GM12874 (cell line): ENCODE results near the gene RHBDL1.
A peak's percentile ranks its signal among the peaks of the same experiment; 100 is the strongest.

ENCODE experiments used
- TF ChIP-seq, protein P1 (sequence below): IDR thresholded peaks from 2 replicates; pipeline ENCODE4 v1.5.1; 2011; ENCODE audit warnings: low read depth, mild to moderate bottlenecking, control low read depth, low read length, moderate library complexity; ENCODE audit not compliant: insufficient read depth

The RHBDL1 gene

DNA sequence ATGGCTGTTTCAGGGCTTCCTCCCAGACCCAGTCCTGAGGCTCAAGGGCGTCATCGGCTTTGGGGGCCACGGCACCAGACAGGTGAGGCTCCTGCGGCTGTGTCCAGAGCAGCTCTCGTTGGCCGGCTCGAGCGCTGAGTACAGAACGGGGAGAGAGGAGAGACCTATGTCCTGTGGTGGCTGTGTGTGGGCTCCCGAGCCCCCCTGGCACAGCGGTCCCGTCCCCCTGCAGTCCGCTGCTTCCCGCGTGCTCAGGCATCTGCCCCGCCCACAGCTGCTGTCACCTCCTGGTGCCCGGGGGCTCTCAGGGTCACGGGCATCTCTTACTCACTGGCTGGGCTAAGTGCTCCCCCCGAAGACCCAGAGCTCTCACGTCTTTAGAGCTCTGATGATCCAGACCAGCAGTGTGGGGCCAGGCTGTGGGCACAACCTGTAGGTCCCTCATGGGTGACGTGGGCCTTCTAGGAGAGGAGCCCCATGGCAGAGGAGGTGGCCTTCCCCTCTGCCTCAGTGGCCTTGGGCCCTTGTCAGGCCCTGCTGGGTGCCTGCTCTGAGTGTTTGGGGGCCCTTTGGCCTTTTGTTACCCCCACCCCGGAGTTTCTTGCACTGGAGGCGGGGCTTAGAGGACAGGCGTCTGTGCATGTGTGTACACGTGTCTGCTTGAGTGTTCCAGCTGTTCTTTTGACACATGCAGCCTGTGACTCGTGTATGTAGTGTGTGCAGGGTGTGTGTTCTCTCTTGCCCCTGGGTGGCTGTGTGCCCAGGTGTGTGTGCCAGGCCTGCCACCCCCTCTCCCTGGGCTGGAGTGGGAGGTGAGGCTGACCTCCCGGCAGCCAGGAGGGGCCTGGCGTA is 22.8 kb upstream of the RHBDL1 start:
- TF ChIP-seq, protein P1, sequence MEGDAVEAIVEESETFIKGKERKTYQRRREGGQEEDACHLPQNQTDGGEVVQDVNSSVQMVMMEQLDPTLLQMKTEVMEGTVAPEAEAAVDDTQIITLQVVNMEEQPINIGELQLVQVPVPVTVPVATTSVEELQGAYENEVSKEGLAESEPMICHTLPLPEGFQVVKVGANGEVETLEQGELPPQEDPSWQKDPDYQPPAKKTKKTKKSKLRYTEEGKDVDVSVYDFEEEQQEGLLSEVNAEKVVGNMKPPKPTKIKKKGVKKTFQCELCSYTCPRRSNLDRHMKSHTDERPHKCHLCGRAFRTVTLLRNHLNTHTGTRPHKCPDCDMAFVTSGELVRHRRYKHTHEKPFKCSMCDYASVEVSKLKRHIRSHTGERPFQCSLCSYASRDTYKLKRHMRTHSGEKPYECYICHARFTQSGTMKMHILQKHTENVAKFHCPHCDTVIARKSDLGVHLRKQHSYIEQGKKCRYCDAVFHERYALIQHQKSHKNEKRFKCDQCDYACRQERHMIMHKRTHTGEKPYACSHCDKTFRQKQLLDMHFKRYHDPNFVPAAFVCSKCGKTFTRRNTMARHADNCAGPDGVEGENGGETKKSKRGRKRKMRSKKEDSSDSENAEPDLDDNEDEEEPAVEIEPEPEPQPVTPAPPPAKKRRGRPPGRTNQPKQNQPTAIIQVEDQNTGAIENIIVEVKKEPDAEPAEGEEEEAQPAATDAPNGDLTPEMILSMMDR = no peak

DNA sequence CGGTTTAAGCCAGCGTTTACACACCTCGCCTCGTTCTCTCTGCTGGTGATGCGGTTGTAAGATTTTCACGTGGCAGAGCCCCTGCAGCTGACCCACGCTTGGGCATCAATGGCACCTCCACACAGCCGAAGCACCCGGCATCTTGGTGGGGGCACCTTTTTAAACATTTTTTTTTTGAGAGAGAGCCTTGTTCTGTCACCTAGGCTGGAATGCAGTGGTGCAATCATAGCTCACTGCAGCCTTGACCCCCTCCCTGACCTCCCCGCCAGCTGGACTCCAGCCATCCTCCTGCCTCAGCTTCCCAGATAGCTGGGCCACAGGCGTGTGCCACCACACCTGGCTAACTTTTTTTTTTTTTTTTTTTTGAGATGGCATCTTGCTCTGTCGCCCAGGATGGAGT is 21.4 kb upstream of the RHBDL1 start:
- TF ChIP-seq, protein P1 = no peak

DNA sequence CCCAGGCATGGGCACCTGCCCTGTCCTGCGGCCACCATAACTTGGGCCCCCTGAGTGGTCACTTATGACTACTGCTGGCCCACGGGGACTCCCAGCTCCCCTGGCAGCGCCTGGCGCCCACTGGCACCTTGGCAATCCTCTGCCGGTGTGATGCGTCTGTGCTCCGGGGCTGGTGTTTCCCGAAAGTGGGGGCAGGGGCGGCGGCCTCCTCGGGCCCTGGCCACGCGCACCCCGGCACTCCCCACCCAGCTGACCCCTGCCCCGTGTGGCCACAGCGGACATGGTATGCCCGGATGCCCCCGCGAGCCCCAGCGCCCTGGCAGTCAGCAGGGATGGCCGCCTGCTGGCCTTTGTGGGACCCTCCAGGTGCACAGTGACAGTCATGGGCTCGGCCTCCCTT is 18.0 kb upstream of the RHBDL1 start:
- TF ChIP-seq, protein P1 = no peak

DNA sequence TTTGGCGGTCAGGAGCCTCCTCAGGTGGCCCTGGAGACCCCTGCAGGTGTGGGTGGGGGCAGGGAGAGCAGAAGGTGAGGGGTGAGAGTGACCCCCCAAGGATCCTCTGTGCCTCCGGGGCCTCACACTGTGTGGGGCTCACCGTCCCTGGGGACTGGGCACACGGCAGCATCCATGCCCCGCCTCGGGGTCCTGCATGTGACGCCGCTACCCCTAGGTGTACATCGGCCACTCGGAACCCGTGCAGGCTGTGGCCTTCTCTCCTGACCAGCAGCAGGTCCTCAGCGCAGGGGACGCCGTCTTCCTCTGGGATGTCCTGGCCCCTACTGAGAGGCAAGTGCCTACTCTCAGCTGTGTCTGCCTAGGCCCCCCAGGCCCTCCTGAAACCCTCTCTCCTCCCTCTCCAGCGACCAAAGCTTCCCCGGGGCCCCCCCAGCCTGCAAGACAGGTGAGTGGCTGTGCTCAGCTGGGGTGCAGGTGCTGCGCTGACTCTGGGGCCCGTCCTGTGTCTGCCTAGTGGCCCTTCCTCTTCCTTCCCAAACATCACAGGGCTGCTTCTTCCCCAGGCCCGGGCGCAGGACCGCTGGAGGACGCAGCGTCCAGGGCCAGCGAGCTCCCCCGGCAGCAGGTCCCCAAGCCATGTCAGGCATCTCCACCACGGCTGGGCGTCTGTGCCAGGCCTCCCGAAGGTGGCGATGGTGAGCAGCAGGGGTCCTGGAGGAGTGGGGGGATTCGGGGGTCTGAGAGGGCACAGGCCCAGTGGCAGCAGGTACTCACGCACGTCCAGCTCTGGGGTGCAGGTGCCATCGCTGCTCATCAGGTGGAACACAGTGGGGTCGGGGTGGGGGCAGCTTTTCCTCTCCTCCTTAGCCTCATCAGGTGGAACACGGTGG is 16.5 kb upstream of the RHBDL1 start:
- TF ChIP-seq, protein P1 = peak; percentile 20; the same call in 1 of the 2 replicates

DNA sequence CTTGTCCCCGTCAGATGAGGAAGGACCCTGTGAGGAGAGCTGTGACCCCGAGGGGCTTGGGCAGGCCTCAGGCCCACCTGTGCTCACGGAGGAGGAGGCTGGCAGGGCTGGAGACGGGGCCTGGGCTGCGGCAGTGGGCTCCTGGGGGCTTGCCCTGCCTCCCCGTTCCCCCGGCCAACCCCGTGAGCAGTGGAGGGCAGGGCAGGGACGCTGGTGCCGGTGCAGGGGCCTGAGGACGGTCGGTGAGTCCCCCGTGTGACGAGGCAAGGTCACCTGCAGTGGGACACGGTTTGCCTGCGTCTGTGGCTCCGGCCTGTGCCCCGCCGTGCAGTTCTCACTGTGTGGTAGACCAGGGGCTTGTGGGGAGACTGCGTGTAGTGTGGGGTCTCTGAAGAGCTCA is 15.9 kb upstream of the RHBDL1 start:
- TF ChIP-seq, protein P1 = no peak

DNA sequence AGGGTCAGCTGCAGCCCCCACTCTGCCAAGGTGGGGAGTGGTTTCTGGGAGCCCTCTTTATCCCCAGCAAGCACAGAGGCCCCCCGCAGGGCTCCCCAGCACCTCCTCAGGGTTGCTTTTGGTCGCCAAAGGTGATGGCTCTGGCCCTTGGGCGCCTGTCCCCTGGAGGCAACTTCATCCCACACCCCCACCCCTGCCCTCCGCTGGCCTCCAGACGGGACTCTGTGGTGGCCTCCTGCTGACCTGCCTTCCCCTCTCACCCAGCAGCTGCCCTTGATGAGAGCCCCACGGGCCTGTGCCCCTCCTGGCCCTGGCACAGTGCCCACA is 15.4 kb upstream of the RHBDL1 start:
- TF ChIP-seq, protein P1 = no peak

DNA sequence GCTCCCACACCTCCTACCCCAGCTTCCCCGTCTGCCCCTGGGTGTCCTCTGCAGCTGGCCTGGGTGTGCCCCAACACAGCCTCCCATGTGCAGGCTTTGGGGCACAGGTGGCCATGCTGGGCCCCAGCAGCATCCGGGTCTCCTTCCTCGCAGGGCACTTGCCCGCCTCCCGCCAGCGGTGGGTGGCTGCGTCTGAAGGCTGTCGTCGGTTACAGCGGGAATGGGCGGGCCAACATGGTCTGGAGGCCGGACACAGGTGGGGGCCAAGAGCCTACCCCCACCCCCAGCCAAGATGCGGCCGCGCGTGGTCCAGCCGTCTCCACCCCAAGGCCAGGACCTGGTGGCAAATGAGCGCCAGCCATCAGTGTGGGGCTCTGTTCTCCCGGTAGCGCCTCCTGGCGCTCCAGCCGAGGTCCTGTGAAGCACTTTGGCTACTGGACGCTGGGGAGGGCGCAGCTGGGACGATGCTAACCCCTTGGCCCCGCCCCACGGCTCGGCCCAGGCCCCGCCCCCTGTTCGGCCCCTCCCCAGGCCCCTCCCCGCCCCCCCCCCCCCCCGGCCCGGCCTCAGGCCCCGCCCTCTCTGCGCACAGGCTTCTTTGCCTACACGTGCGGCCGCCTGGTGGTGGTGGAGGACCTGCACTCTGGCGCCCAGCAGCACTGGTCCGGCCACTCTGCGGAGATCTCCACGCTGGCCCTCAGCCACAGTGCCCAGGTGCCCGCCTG is 14.8 kb upstream of the RHBDL1 start:
- TF ChIP-seq, protein P1 = peak; percentile 56
